Choroid plexus epithelial cell (primary cell): Measurements from ENCODE around the gene SIGLEC5.
A peak's percentile ranks its signal among the peaks of the same experiment; 100 is the strongest.

Source experiments
- DNase-seq: peaks from one replicate; pipeline ENCODE4 v3.0.0-alpha.2; 2010; ENCODE audit warnings: low read depth
- H3K4me3 ChIP-seq: 2 replicates; pipeline ENCODE4 v1.5.1; 2011; ENCODE audit warnings: low read depth, mild to moderate bottlenecking, control low read depth, low read length, moderate library complexity
- CTCF ChIP-seq: conservative IDR thresholded peaks from 2 replicates; pipeline ENCODE4 v1.5.1; 2011; ENCODE audit warnings: low read depth, mild to moderate bottlenecking, control low read depth, inconsistent platforms, low read length, moderate library complexity

Gene SIGLEC5

GRCh38 chr19:51610576-51610975 is 19.6 kb downstream of the SIGLEC5 start:
- TF ChIP-seq CTCF: no peak
- no peak for DNase-seq
- no peak overlapping the region for H3K4me3 ChIP-seq

- TF ChIP-seq CTCF: peak; percentile 87
- peak; percentile 83 for DNase-seq
- no peak overlapping the region for H3K4me3 ChIP-seq
These were observed 22.2 kb downstream of the SIGLEC5 start for GRCh38 chr19:51607920-51608562.

DNA sequence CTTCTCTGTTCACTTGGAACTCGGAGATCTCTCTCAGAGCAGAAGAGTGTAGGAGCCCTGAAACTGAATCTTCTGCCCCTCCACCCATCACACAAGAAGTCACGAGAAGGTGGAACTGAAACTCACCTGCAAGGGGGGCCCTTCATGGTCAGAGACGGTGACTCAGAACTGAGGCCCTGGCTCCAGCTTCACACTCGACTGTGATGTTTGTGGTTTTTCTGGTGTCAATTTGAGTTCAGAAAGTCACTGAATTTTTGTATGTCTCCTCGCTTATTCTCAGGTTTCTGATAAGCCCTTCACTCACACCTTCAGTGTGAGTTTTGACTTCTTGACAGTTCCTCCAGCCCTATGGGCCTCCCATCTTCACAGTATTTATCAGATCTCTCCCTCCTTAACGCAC is 23.1 kb downstream of the SIGLEC5 start:
- TF ChIP-seq CTCF: no peak
- DNase-seq: no peak

GRCh38 chr19:51602189-51602854 is 27.9 kb downstream of the SIGLEC5 start:
- no peak for TF ChIP-seq CTCF
- DNase-seq: no peak
- no peak overlapping the region for H3K4me3 ChIP-seq

More for the DNA sequence above, 23.1 kb downstream of the SIGLEC5 start:
- no peak overlapping the region for H3K4me3 ChIP-seq

DNA sequence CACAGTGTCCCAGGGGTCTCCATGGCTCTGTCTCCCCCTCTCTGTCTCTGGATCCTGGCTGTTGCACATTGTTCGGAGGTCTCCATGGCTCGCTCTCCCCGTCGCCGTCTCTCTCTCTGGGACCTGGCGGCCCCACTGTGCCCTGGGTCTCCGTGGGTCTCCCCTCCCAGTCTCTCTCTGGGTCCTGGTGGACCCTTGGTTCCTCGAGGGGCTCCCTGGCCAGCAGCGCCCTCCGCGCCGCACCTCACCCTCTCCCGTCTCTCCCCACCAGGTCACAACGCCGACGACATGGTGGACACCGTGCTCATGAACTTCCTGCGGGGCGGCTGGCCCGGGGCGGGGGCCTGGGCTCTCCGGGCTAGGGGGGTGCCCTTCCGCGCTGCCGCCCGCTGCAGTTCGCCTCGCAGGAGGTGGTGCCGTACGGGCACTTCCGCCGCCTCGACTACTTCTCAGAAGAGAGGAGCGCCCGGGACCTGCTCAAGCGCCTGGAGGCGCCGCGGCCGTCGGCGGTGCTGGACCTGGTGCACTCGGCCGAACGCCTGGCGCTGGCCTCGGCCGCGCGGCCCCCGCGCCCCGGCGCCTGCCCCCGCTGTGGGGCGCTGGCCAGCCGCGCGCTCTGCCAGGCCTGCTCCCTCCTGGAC is 29.1 kb downstream of the SIGLEC5 start:
- H3K4me3 ChIP-seq: no peak overlapping the region
- no peak for DNase-seq
- TF ChIP-seq CTCF: no peak

- no peak for DNase-seq
- no peak for TF ChIP-seq CTCF
- no peak overlapping the region for H3K4me3 ChIP-seq
These were observed 31.1 kb downstream of the SIGLEC5 start for GRCh38 chr19:51599084-51599483.
